Neural progenitor cell (in vitro differentiated cells): ENCODE results near the gene AGBL4. TPM values are rescaled to one million over a fixed set of nuclear protein-coding genes. Genes with fewer than 3 reads are reported as not detected.

Experiments
- DNase-seq: peaks from one replicate; pipeline ENCODE4 v3.0.0-alpha.2; 2016; ENCODE audit warnings: low spot score
- H2AFZ ChIP-seq: fragments of 200-600 bp; sonication (generic); replicated peaks from 2 replicates; pipeline ENCODE4 v1.6.1; 2016; ENCODE audit warnings: antibody characterized with exemption
- H3F3A ChIP-seq: fragments of 200-600 bp; sonication (generic); 2 replicates; pipeline ENCODE4 v1.6.1; 2016; ENCODE audit warnings: antibody characterized with exemption, low read depth
- H3K27ac ChIP-seq: fragments of 200-600 bp; sonication (generic); 2 replicates; pipeline ENCODE4 v1.5.1; 2016; ENCODE audit warnings: mild to moderate bottlenecking
- H3K27me3 ChIP-seq: fragments of 200-600 bp; sonication (generic); 2 replicates; pipeline ENCODE4 v1.6.1; 2016; ENCODE audit warnings: mild to moderate bottlenecking, moderate library complexity
- H3K36me3 ChIP-seq: fragments of 200-600 bp; sonication (generic); 2 replicates; pipeline ENCODE4 v1.5.1; 2016
- H3K4me1 ChIP-seq: fragments of 200-600 bp; sonication (generic); 2 replicates; pipeline ENCODE4 v1.6.1; 2016; ENCODE audit warnings: mixed run types
- H3K4me2 ChIP-seq: fragments of 200-600 bp; sonication (generic); 2 replicates; pipeline ENCODE4 v1.6.1; 2016
- H3K4me3 ChIP-seq: fragments of 200-600 bp; sonication (generic); 2 replicates; pipeline ENCODE4 v1.5.1; 2016
- H3K79me2 ChIP-seq: fragments of 200-600 bp; sonication (generic); 2 replicates; pipeline ENCODE4 v1.6.1; 2016; ENCODE audit warnings: low read depth
- H3K9ac ChIP-seq: fragments of 200-600 bp; sonication (generic); 2 replicates; pipeline ENCODE4 v1.6.1; 2016
- H3K9me3 ChIP-seq: fragments of 200-600 bp; sonication (generic); 2 replicates; pipeline ENCODE4 v1.5.1; 2016; ENCODE audit warnings: low read depth
- H4K20me1 ChIP-seq: fragments of 200-600 bp; sonication (generic); 2 replicates; pipeline ENCODE4 v1.6.1; 2016; ENCODE audit warnings: low read depth
- H3K27ac Mint-ChIP-seq: 3 replicates; pipeline ENCODE4 v1.8.0; 2021; ENCODE audit warnings: mixed read lengths
- H3K27me3 Mint-ChIP-seq: 2 replicates; pipeline ENCODE4 v1.8.0; 2022; ENCODE audit warnings: low read depth, mild to moderate bottlenecking, inconsistent platforms, moderate library complexity, mixed read lengths; ENCODE audit not compliant: insufficient read depth
- H3K36me3 Mint-ChIP-seq: 3 replicates; pipeline ENCODE4 v1.8.0; 2021; ENCODE audit warnings: mixed read lengths
- H3K4me1 Mint-ChIP-seq: 3 replicates; pipeline ENCODE4 v1.8.0; 2021; ENCODE audit warnings: mixed read lengths
- H3K4me3 Mint-ChIP-seq: 3 replicates; pipeline ENCODE4 v1.8.0; 2021; ENCODE audit warnings: mild to moderate bottlenecking, moderate library complexity, mixed read lengths
- H3K9me3 Mint-ChIP-seq: 3 replicates; pipeline ENCODE4 v1.8.0; 2020; ENCODE audit warnings: mixed read lengths
- EZH2 ChIP-seq: fragments of 200-600 bp; sonication (generic); IDR thresholded peaks from 2 replicates; pipeline ENCODE4 v1.6.1; 2017; ENCODE audit warnings: antibody characterized with exemption, mild to moderate bottlenecking, moderate library complexity
- EZH2phosphoT487 ChIP-seq: fragments of 200-600 bp; sonication (generic); IDR thresholded peaks from 2 replicates; pipeline ENCODE4 v1.6.1; 2017; ENCODE audit warnings: antibody characterized with exemption
- total RNA-seq: library from RNA; depleted of rRNA; stranded (reverse); fragments of >200 nt; gene quantifications from 2 replicates; pipeline ENCODE4 v1.2.3, GENCODE V29; 2015; ENCODE audit warnings: low replicate concordance
- TF ChIP-seq, protein P1 (sequence below): fragments of 200-600 bp; sonication (generic); IDR thresholded peaks from 2 replicates; pipeline ENCODE4 v1.5.1; 2017; ENCODE audit warnings: antibody characterized with exemption, mild to moderate bottlenecking

Gene AGBL4
- total RNA-seq, 1 donor from 2014 or later, result 1.5 TPM

DNA sequence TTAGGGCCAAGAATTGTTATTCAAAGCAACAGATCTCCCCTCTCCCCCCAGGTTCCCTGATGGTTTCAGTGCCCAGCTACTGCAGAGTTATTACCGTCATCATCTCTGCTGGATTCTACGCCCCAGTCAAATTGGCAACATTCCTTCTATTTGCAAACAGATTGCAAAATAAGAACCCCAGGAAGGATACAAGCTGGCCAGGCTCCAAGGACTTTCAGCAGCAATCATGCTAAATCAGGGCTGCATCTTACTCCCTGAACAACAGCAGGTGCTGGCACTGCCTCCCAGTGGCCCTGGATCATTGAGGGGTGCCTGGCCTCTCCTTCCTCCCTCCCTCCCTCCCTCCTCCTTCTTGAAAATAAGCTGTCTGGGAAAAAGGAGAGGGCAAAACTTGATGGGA, 725.5 kb downstream of the AGBL4 start:
- no peak for TF ChIP-seq EZH2
- TF ChIP-seq, protein P1, sequence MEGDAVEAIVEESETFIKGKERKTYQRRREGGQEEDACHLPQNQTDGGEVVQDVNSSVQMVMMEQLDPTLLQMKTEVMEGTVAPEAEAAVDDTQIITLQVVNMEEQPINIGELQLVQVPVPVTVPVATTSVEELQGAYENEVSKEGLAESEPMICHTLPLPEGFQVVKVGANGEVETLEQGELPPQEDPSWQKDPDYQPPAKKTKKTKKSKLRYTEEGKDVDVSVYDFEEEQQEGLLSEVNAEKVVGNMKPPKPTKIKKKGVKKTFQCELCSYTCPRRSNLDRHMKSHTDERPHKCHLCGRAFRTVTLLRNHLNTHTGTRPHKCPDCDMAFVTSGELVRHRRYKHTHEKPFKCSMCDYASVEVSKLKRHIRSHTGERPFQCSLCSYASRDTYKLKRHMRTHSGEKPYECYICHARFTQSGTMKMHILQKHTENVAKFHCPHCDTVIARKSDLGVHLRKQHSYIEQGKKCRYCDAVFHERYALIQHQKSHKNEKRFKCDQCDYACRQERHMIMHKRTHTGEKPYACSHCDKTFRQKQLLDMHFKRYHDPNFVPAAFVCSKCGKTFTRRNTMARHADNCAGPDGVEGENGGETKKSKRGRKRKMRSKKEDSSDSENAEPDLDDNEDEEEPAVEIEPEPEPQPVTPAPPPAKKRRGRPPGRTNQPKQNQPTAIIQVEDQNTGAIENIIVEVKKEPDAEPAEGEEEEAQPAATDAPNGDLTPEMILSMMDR, result no peak
- no peak overlapping the region for H3K4me3 Mint-ChIP-seq
- no peaks in the 10 kb centered on the region for H3K27me3 ChIP-seq
- no peak overlapping the region for H3K4me2 ChIP-seq
- H2AFZ ChIP-seq, result no peak overlapping the region
- no peaks in the 10 kb centered on the region for H3K36me3 Mint-ChIP-seq
- no peak overlapping the region for H3K27ac ChIP-seq
- H3K27ac Mint-ChIP-seq, result no peak overlapping the region
- no peaks in the 10 kb centered on the region for H3F3A ChIP-seq
- DNase-seq, result no peak
- no peaks in the 10 kb centered on the region for H3K4me1 Mint-ChIP-seq
- peaks cover 27% of the 10 kb centered on the region for H3K9me3 ChIP-seq
- H3K4me3 ChIP-seq, result no peak overlapping the region
- H4K20me1 ChIP-seq, result no peaks in the 10 kb centered on the region
- H3K27me3 Mint-ChIP-seq, result peaks cover 4% of the 10 kb centered on the region
- peaks cover 33% of the 10 kb centered on the region for H3K9me3 Mint-ChIP-seq
- no peaks in the 10 kb centered on the region for H3K36me3 ChIP-seq
- no peaks in the 10 kb centered on the region for H3K79me2 ChIP-seq
- no peak overlapping the region for H3K9ac ChIP-seq
- H3K4me1 ChIP-seq, result no peaks in the 10 kb centered on the region

- Mint-ChIP-seq H3K9me3 (peaks cover 30% of the 10 kb centered on the region), H3K27ac (no peak overlapping the region)
- no peak for TF ChIP-seq EZH2phosphoT487
- no peak for TF ChIP-seq EZH2
- TF ChIP-seq, protein P1, result no peak
These were observed 726.0 kb downstream of the AGBL4 start for GRCh38 chr1:49297783-49298182.

GRCh38 chr1:49294539-49294938, 729.2 kb downstream of the AGBL4 start:
- H3K9me3 Mint-ChIP-seq, result peaks cover 25% of the 10 kb centered on the region
- Histone ChIP-seq H3K27me3 (no peaks in the 10 kb centered on the region), H4K20me1 (no peaks in the 10 kb centered on the region), H2AFZ (no peak overlapping the region), H3K4me2 (no peak overlapping the region), H3F3A (no peaks in the 10 kb centered on the region), H3K4me3 (no peak overlapping the region), H3K36me3 (no peaks in the 10 kb centered on the region), H3K4me1 (no peaks in the 10 kb centered on the region), H3K9ac (no peak overlapping the region), H3K27ac (no peak overlapping the region), H3K9me3 (peaks cover 29% of the 10 kb centered on the region), H3K79me2 (no peaks in the 10 kb centered on the region)
- no peak overlapping the region for H3K4me3 Mint-ChIP-seq
- peaks cover 2% of the 10 kb centered on the region for H3K27me3 Mint-ChIP-seq
- TF ChIP-seq, protein P1, result no peak
- TF ChIP-seq EZH2phosphoT487 (no peak), EZH2 (no peak)
- H3K27ac Mint-ChIP-seq, result no peak overlapping the region
- H3K4me1 Mint-ChIP-seq, result no peaks in the 10 kb centered on the region
- H3K36me3 Mint-ChIP-seq, result no peaks in the 10 kb centered on the region
- no peak for DNase-seq

More at GRCh38 chr1:49297783-49298182, 726.0 kb downstream of the AGBL4 start:
- no peaks in the 10 kb centered on the region for H3K27me3 ChIP-seq
- no peak overlapping the region for H3K27ac ChIP-seq
- H3K4me1 ChIP-seq, result no peaks in the 10 kb centered on the region
- no peaks in the 10 kb centered on the region for H4K20me1 ChIP-seq
- peaks cover 4% of the 10 kb centered on the region for H3K27me3 Mint-ChIP-seq
- no peak overlapping the region for H3K4me2 ChIP-seq
- no peak overlapping the region for H3K9ac ChIP-seq
- no peak for DNase-seq
- H2AFZ ChIP-seq, result no peak overlapping the region
- H3K36me3 Mint-ChIP-seq, result no peaks in the 10 kb centered on the region
- peaks cover 27% of the 10 kb centered on the region for H3K9me3 ChIP-seq
- no peak overlapping the region for H3K4me3 ChIP-seq
- no peaks in the 10 kb centered on the region for H3K36me3 ChIP-seq
- no peaks in the 10 kb centered on the region for H3K4me1 Mint-ChIP-seq
- H3K4me3 Mint-ChIP-seq, result no peak overlapping the region
- H3F3A ChIP-seq, result no peaks in the 10 kb centered on the region
- H3K79me2 ChIP-seq, result no peaks in the 10 kb centered on the region
